Measurements from ENCODE around the gene GDPD2. TPM values are rescaled to one million over a fixed set of nuclear protein-coding genes. Genes with fewer than 3 reads are reported as not detected.

GDPD2 gene
- total RNA-seq, 1 donor from 2014 or later, result 1.5 TPM

GRCh38 chrX:70437011-70437410 is 13.9 kb downstream of the GDPD2 start:
- DNase-seq (ENCODE audit: low spot score), result no peak

GRCh38 chrX:70437921-70438665 is 15.0 kb downstream of the GDPD2 start:
- DNase-seq (ENCODE audit: low spot score), result no peak

GRCh38 chrX:70439016-70439415 is 15.9 kb downstream of the GDPD2 start:
- no peak for DNase-seq (ENCODE audit: low spot score)

- no peak for DNase-seq (ENCODE audit: low spot score)
These were observed 19.1 kb downstream of the GDPD2 start for GRCh38 chrX:70442224-70442623.

GRCh38 chrX:70444326-70444945 is 21.3 kb downstream of the GDPD2 start, which contains the start of gene DLG3:
TSS of gene DLG3 (plus strand) at chrX:70444835. CDS start at chrX:70445202, 367 bp downstream.
- no peak for DNase-seq (ENCODE audit: low spot score)

- no peak for DNase-seq (ENCODE audit: low spot score)
These were observed 22.0 kb downstream of the GDPD2 start for GRCh38 chrX:70444946-70445656.

GRCh38 chrX:70445951-70446350 is 22.8 kb downstream of the GDPD2 start:
- no peak for DNase-seq (ENCODE audit: low spot score)

GRCh38 chrX:70446380-70447350 is 23.6 kb downstream of the GDPD2 start:
- no peak for DNase-seq (ENCODE audit: low spot score)

GRCh38 chrX:70449457-70449966 is 26.4 kb downstream of the GDPD2 start:
- DNase-seq (ENCODE audit: low spot score), result no peak

GRCh38 chrX:70452143-70452733 is 29.1 kb downstream of the GDPD2 start:
- DNase-seq (ENCODE audit: low spot score), result peak; percentile 63

- DNase-seq (ENCODE audit: low spot score), result no peak
These were observed 30.0 kb downstream of the GDPD2 start for GRCh38 chrX:70453024-70453618.

GRCh38 chrX:70454441-70455365 is 31.6 kb downstream of the GDPD2 start:
- DNase-seq (ENCODE audit: low spot score), result peak; percentile 77

GRCh38 chrX:70455366-70456202 is 32.5 kb downstream of the GDPD2 start:
- no peak for DNase-seq (ENCODE audit: low spot score)

GRCh38 chrX:70456256-70456655 is 33.1 kb downstream of the GDPD2 start:
- DNase-seq (ENCODE audit: low spot score), result no peak

- no peak for DNase-seq (ENCODE audit: low spot score)
These were observed 37.9 kb downstream of the GDPD2 start for GRCh38 chrX:70461026-70461425.

- no peak for DNase-seq (ENCODE audit: low spot score)
These were observed 40.9 kb downstream of the GDPD2 start for GRCh38 chrX:70464051-70464450.

GRCh38 chrX:70466968-70467367 is 43.9 kb downstream of the GDPD2 start:
- DNase-seq (ENCODE audit: low spot score), result no peak

GRCh38 chrX:70468709-70469108 is 45.6 kb downstream of the GDPD2 start:
- no peak for DNase-seq (ENCODE audit: low spot score)

All from ureter (tissue), 1 donor.